Ovary (tissue), 3 donors: ENCODE measurements around the gene SLC24A4.

Experiments used
- CTCF ChIP-seq, 3 donors: fragments of 450-650 bp in 2 of 3; fragments of 200-600 bp in 1 of 3; IDR thresholded peaks; one replicate each; pipeline versions ENCODE4 v1.5.1 to v1.8.0; 2016 to 2022; ENCODE audit warnings: antibody characterized with exemption in 3 of 3, mild to moderate bottlenecking in 1 of 3
- EP300 ChIP-seq: sonication (generic); formaldehyde crosslinking; IDR thresholded peaks from one replicate; pipeline ENCODE4 v1.6.1; 2017; ENCODE audit warnings: antibody characterized with exemption
- donor health status: DM: no; HTN: no; CAD: no.

- TF ChIP-seq CTCF (IDR thresholded peaks at IDR 0.05) (no peak), EP300 (no peak)
Measured at GRCh38 chr14:92459030-92459949, 136.3 kb downstream of the SLC24A4 start.
